Activated CD8-positive, alpha-beta memory T cell treated with anti-CD3 and anti-CD28 coated beads for 24 hours (primary cell): ENCODE measurements around the gene SORCS2.

Experiments used
- DNase-seq: peaks from one replicate; pipeline ENCODE4 v3.0.0-alpha.2; 2020

The SORCS2 gene

GRCh38 chr4:7422151-7422897 lies 230.0 kb downstream of the SORCS2 start:
- no peak for DNase-seq

- no peak for DNase-seq
Measured at GRCh38 chr4:7422898-7423180, 230.5 kb downstream of the SORCS2 start.

GRCh38 chr4:7423391-7423790 lies 231.1 kb downstream of the SORCS2 start:
- no peak for DNase-seq

- DNase-seq, result no peak
Measured at GRCh38 chr4:7423801-7424552, 231.6 kb downstream of the SORCS2 start.

GRCh38 chr4:7424553-7425111 lies 232.3 kb downstream of the SORCS2 start:
- no peak for DNase-seq

- no peak for DNase-seq
Measured at GRCh38 chr4:7425124-7425523, 232.8 kb downstream of the SORCS2 start.

GRCh38 chr4:7425591-7426468 lies 233.5 kb downstream of the SORCS2 start:
- DNase-seq, result no peak

GRCh38 chr4:7426525-7427171 lies 234.3 kb downstream of the SORCS2 start:
- DNase-seq, result no peak

GRCh38 chr4:7427361-7427760 lies 235.0 kb downstream of the SORCS2 start:
- no peak for DNase-seq

- no peak for DNase-seq
Measured at GRCh38 chr4:7427831-7428260, 235.5 kb downstream of the SORCS2 start.

- no peak for DNase-seq
Measured at GRCh38 chr4:7428261-7429068, 236.1 kb downstream of the SORCS2 start.

GRCh38 chr4:7429069-7429416 lies 236.7 kb downstream of the SORCS2 start:
- DNase-seq, result no peak

- DNase-seq, result no peak
Measured at GRCh38 chr4:7429601-7430078, 237.3 kb downstream of the SORCS2 start.

- no peak for DNase-seq
Measured at GRCh38 chr4:7430368-7430964, 238.1 kb downstream of the SORCS2 start.

- no peak for DNase-seq
Measured at GRCh38 chr4:7430965-7431695, 238.8 kb downstream of the SORCS2 start.

GRCh38 chr4:7431696-7432530 lies 239.6 kb downstream of the SORCS2 start:
- no peak for DNase-seq

- DNase-seq, result no peak
Measured at GRCh38 chr4:7432531-7433375, 240.4 kb downstream of the SORCS2 start.

- no peak for DNase-seq
Measured at GRCh38 chr4:7433376-7434140, 241.2 kb downstream of the SORCS2 start.
